ENCODE results near the gene HOXA9.

HOXA9 gene

GRCh38 chr7:27205325-27206280, 40.3 kb upstream of the HOXA9 start:
- H3K4me2 ChIP-seq (ENCODE audit: low read depth, low read length): no peak overlapping the region
- no peak overlapping the region for H3K27ac ChIP-seq (ENCODE audit: low read length)
- no peaks in the 10 kb centered on the region for H3K9me2 ChIP-seq (replicated peaks; ENCODE audit: insufficient read depth, low read length)
- no peaks in the 10 kb centered on the region for H3K79me2 ChIP-seq (ENCODE audit: low read length)
- no peak overlapping the region for H3K9ac ChIP-seq (ENCODE audit: low read length)
- no peaks in the 10 kb centered on the region for H3F3A ChIP-seq (ENCODE audit: insufficient read depth, low read length)
- H3K4me3 ChIP-seq (ENCODE audit: low read length): no peak overlapping the region
- peaks cover 51% of the 10 kb centered on the region for H3K27me3 ChIP-seq (replicated peaks; ENCODE audit: insufficient read depth, low read length)
- H2AFZ ChIP-seq (ENCODE audit: low read length): no peak overlapping the region
- no peaks in the 10 kb centered on the region for H4K20me1 ChIP-seq (ENCODE audit: insufficient read depth, low read length)
- H3K9me3 ChIP-seq (replicated peaks; ENCODE audit: insufficient read depth, low read length): no peaks in the 10 kb centered on the region
- DNase-seq: no peak
- no peaks in the 10 kb centered on the region for H3K36me3 ChIP-seq (replicated peaks; ENCODE audit: insufficient read depth, low read length)
- H3K4me1 ChIP-seq (ENCODE audit: low read length): no peaks in the 10 kb centered on the region
- TF ChIP-seq EZH2phosphoT487 (IDR thresholded peaks at IDR 0.05; ENCODE audit: low read length): no peak
- TF ChIP-seq EZH2 (optimal IDR thresholded peaks at IDR 0.05; ENCODE audit: low read depth, low read length): no peak
- no peak for TF ChIP-seq CTCF (IDR thresholded peaks at IDR 0.05; ENCODE audit: low read length)

GRCh38 chr7:27204851-27205322, 39.5 kb upstream of the HOXA9 start:
- Histone ChIP-seq H3K9me2 (replicated peaks; ENCODE audit: insufficient read depth, low read length) (no peaks in the 10 kb centered on the region), H3K4me2 (ENCODE audit: low read depth, low read length) (no peak overlapping the region), H3K36me3 (replicated peaks; ENCODE audit: insufficient read depth, low read length) (no peaks in the 10 kb centered on the region), H3K4me3 (ENCODE audit: low read length) (no peak overlapping the region), H3F3A (ENCODE audit: insufficient read depth, low read length) (no peaks in the 10 kb centered on the region), H3K9ac (ENCODE audit: low read length) (no peak overlapping the region), H4K20me1 (ENCODE audit: insufficient read depth, low read length) (no peaks in the 10 kb centered on the region), H3K79me2 (ENCODE audit: low read length) (no peaks in the 10 kb centered on the region), H3K27me3 (replicated peaks; ENCODE audit: insufficient read depth, low read length) (peaks cover 55% of the 10 kb centered on the region), H3K9me3 (replicated peaks; ENCODE audit: insufficient read depth, low read length) (no peaks in the 10 kb centered on the region), H2AFZ (ENCODE audit: low read length) (no peak overlapping the region), H3K4me1 (ENCODE audit: low read length) (no peaks in the 10 kb centered on the region), H3K27ac (ENCODE audit: low read length) (no peak overlapping the region)
- TF ChIP-seq CTCF (IDR thresholded peaks at IDR 0.05; ENCODE audit: low read length) (no peak), EZH2 (optimal IDR thresholded peaks at IDR 0.05; ENCODE audit: low read depth, low read length) (no peak), EZH2phosphoT487 (IDR thresholded peaks at IDR 0.05; ENCODE audit: low read length) (no peak)
- no peak for DNase-seq

GRCh38 chr7:27203964-27204594, 38.7 kb upstream of the HOXA9 start:
- Histone ChIP-seq H3K4me1 (ENCODE audit: low read length) (no peaks in the 10 kb centered on the region), H3K9ac (ENCODE audit: low read length) (no peak overlapping the region), H3K79me2 (ENCODE audit: low read length) (no peaks in the 10 kb centered on the region), H3K9me2 (replicated peaks; ENCODE audit: insufficient read depth, low read length) (no peaks in the 10 kb centered on the region), H3F3A (ENCODE audit: insufficient read depth, low read length) (no peaks in the 10 kb centered on the region), H3K27me3 (replicated peaks; ENCODE audit: insufficient read depth, low read length) (peaks cover 58% of the 10 kb centered on the region), H3K4me2 (ENCODE audit: low read depth, low read length) (no peak overlapping the region), H3K4me3 (ENCODE audit: low read length) (no peak overlapping the region), H3K36me3 (replicated peaks; ENCODE audit: insufficient read depth, low read length) (no peaks in the 10 kb centered on the region), H4K20me1 (ENCODE audit: insufficient read depth, low read length) (no peaks in the 10 kb centered on the region), H3K27ac (ENCODE audit: low read length) (no peak overlapping the region), H3K9me3 (replicated peaks; ENCODE audit: insufficient read depth, low read length) (no peaks in the 10 kb centered on the region), H2AFZ (ENCODE audit: low read length) (no peak overlapping the region)
- DNase-seq: no peak
- TF ChIP-seq EZH2phosphoT487 (IDR thresholded peaks at IDR 0.05; ENCODE audit: low read length) (no peak), CTCF (IDR thresholded peaks at IDR 0.05; ENCODE audit: low read length) (no peak), EZH2 (optimal IDR thresholded peaks at IDR 0.05; ENCODE audit: low read depth, low read length) (no peak)

All from MM.1S (cell line).